GM19025 (cell line): Measurements from ENCODE around the gene GDPGP1.
A peak's percentile ranks its signal among the peaks of the same experiment; 100 is the strongest.
"Not testable (repeated sequence)": the region's sequence is repeated elsewhere in the genome, so short reads cannot be mapped to it uniquely, and the experiment has no call there.

Source experiments
- ATAC-seq: cut with Tn5 transposase; IDR thresholded peaks from one replicate; pipeline ENCODE4 v1.9.1; 2021; ENCODE audit warnings: mild to moderate bottlenecking, low read depth, moderate library complexity; ENCODE audit not compliant: unreplicated experiment

GDPGP1 gene

GRCh38 chr15:90257776-90258175, 23.8 kb downstream of the GDPGP1 start:
- ATAC-seq = no peak

GRCh38 chr15:90259524-90259923, 25.5 kb downstream of the GDPGP1 start:
- ATAC-seq = no peak

- ATAC-seq = not testable (repeated sequence)
Measured at GRCh38 chr15:90260731-90261130, 26.7 kb downstream of the GDPGP1 start.

GRCh38 chr15:90261811-90262210, 27.8 kb downstream of the GDPGP1 start:
- no peak for ATAC-seq

- ATAC-seq = no peak
Measured at GRCh38 chr15:90262426-90262825, 28.4 kb downstream of the GDPGP1 start.

- no peak for ATAC-seq
Measured at GRCh38 chr15:90264671-90265070, 30.7 kb downstream of the GDPGP1 start.

GRCh38 chr15:90265271-90266060, 31.5 kb downstream of the GDPGP1 start, which contains the start of gene NGRN:
NGRN (plus strand) TSS chr15:90265672; CDS start chr15:90265713, 41 bp downstream.
- ATAC-seq = peak; percentile 91

GRCh38 chr15:90266061-90266431, 32.0 kb downstream of the GDPGP1 start:
- ATAC-seq = peak; percentile 17

- ATAC-seq = no peak
Measured at GRCh38 chr15:90266485-90266884, 32.5 kb downstream of the GDPGP1 start.

- no peak for ATAC-seq
Measured at GRCh38 chr15:90268415-90268814, 34.4 kb downstream of the GDPGP1 start.

GRCh38 chr15:90270502-90271150, 36.6 kb downstream of the GDPGP1 start:
- ATAC-seq = no peak

- no peak for ATAC-seq
Measured at GRCh38 chr15:90271459-90272166, 37.6 kb downstream of the GDPGP1 start.

- not testable (repeated sequence) for ATAC-seq
Measured at GRCh38 chr15:90278467-90278866, 44.5 kb downstream of the GDPGP1 start.

- ATAC-seq = not testable (repeated sequence)
Measured at GRCh38 chr15:90280743-90281142, 46.7 kb downstream of the GDPGP1 start.

GRCh38 chr15:90281637-90282036, 47.6 kb downstream of the GDPGP1 start:
- not testable (repeated sequence) for ATAC-seq

- ATAC-seq = no peak
Measured at GRCh38 chr15:90286678-90287077, 52.7 kb downstream of the GDPGP1 start.

GRCh38 chr15:90287101-90287500, 53.1 kb downstream of the GDPGP1 start:
- ATAC-seq = no peak

GRCh38 chr15:90287946-90288345, 53.9 kb downstream of the GDPGP1 start:
- no peak for ATAC-seq

GRCh38 chr15:90291679-90292356, 57.8 kb downstream of the GDPGP1 start:
- no peak for ATAC-seq

- ATAC-seq = not testable (repeated sequence)
Measured at GRCh38 chr15:90293040-90293810, 59.2 kb downstream of the GDPGP1 start.
